ENCODE results near the gene SBK3. TPM values are rescaled to one million over a fixed set of nuclear protein-coding genes. Genes with fewer than 3 reads are reported as not detected.
A peak's percentile ranks its signal among the peaks of the same experiment; 100 is the strongest.

SBK3 gene
- total RNA-seq, 2 donors from 2014 or later = 0.48 to 1.4 TPM

- no peak overlapping the region for H3K9ac ChIP-seq (ENCODE audit: extremely low read depth, low read length, poor library complexity, severe bottlenecking)
- no peaks in the 10 kb centered on the region for H3K9me3 ChIP-seq (ENCODE audit: control insufficient read depth, low read length)
- peaks cover 3% of the 10 kb centered on the region for H3K4me1 Mint-ChIP-seq
- H3K27me3 Mint-ChIP-seq (ENCODE audit: insufficient read depth) = peaks cover 11% of the 10 kb centered on the region
- peaks cover 3% of the 10 kb centered on the region for H3K36me3 Mint-ChIP-seq (ENCODE audit: low read depth)
- no peak for TF ChIP-seq CTCF (conservative IDR thresholded peaks at IDR 0.05)
- no peak for DNase-seq
- 78 to 86% methylated on average over 18 to 22 of the region's 22 CpGs for WGBS, 2 experiments (ENCODE audit: insufficient coverage in 1 of 2, insufficient read length in 1 of 2)
- H3K4me3 ChIP-seq (ENCODE audit: low read length) = no peak overlapping the region
- H3K4me1 ChIP-seq (ENCODE audit: control insufficient read depth, insufficient read depth, low read length) = peaks cover 15% of the 10 kb centered on the region
- H3K9me3 Mint-ChIP-seq = no peaks in the 10 kb centered on the region
- H3K36me3 ChIP-seq (ENCODE audit: control insufficient read depth, insufficient read depth, low read length) = no peaks in the 10 kb centered on the region
- H3K27ac Mint-ChIP-seq = no peak overlapping the region
- no peak overlapping the region for H3K4me3 Mint-ChIP-seq
- H3K27me3 ChIP-seq (ENCODE audit: control insufficient read depth, insufficient read depth, low read length, poor library complexity, severe bottlenecking) = no peaks in the 10 kb centered on the region
- H3K27ac ChIP-seq (ENCODE audit: low read depth, low read length) = no peak overlapping the region
Measured at GRCh38 chr19:55527197-55528029, 17.9 kb downstream of the SBK3 start.

- peak; percentile 89 for DNase-seq
- no peaks in the 10 kb centered on the region for H3K27me3 ChIP-seq (ENCODE audit: control insufficient read depth, insufficient read depth, low read length, poor library complexity, severe bottlenecking)
- no peaks in the 10 kb centered on the region for H3K36me3 ChIP-seq (ENCODE audit: control insufficient read depth, insufficient read depth, low read length)
- Mint-ChIP-seq H3K9me3 (no peaks in the 10 kb centered on the region), H3K27ac (no peak overlapping the region), H3K27me3 (ENCODE audit: insufficient read depth) (peaks cover 11% of the 10 kb centered on the region), H3K4me1 (peaks cover 3% of the 10 kb centered on the region), H3K4me3 (peak overlapping the region; percentile 23), H3K36me3 (ENCODE audit: low read depth) (peaks cover 3% of the 10 kb centered on the region)
- H3K4me1 ChIP-seq (ENCODE audit: control insufficient read depth, insufficient read depth, low read length) = peaks cover 15% of the 10 kb centered on the region
- no peak overlapping the region for H3K4me3 ChIP-seq (ENCODE audit: low read length)
- H3K9me3 ChIP-seq (ENCODE audit: control insufficient read depth, low read length) = no peaks in the 10 kb centered on the region
- 58 to 68% methylated on average over 18 to 35 of the region's 35 CpGs for WGBS, 2 experiments (ENCODE audit: insufficient coverage in 1 of 2, insufficient read length in 1 of 2)
- TF ChIP-seq CTCF (conservative IDR thresholded peaks at IDR 0.05) = no peak
- no peak overlapping the region for H3K27ac ChIP-seq (ENCODE audit: low read depth, low read length)
- H3K9ac ChIP-seq (ENCODE audit: extremely low read depth, low read length, poor library complexity, severe bottlenecking) = peak overlapping the region; percentile 13
Measured at GRCh38 chr19:55526216-55527196, 18.8 kb downstream of the SBK3 start.

- H3K9me3 Mint-ChIP-seq = no peaks in the 10 kb centered on the region
- peaks cover 3% of the 10 kb centered on the region for H3K4me1 Mint-ChIP-seq
- Histone ChIP-seq H3K4me3 (ENCODE audit: low read length) (no peak overlapping the region), H3K9ac (ENCODE audit: extremely low read depth, low read length, poor library complexity, severe bottlenecking) (no peak overlapping the region), H3K4me1 (ENCODE audit: control insufficient read depth, insufficient read depth, low read length) (peaks cover 15% of the 10 kb centered on the region), H3K36me3 (ENCODE audit: control insufficient read depth, insufficient read depth, low read length) (no peaks in the 10 kb centered on the region), H3K27ac (ENCODE audit: low read depth, low read length) (no peak overlapping the region), H3K27me3 (ENCODE audit: control insufficient read depth, insufficient read depth, low read length, poor library complexity, severe bottlenecking) (no peaks in the 10 kb centered on the region), H3K9me3 (ENCODE audit: control insufficient read depth, low read length) (no peaks in the 10 kb centered on the region)
- H3K36me3 Mint-ChIP-seq (ENCODE audit: low read depth) = peaks cover 3% of the 10 kb centered on the region
- peaks cover 13% of the 10 kb centered on the region for H3K27me3 Mint-ChIP-seq (ENCODE audit: insufficient read depth)
- WGBS, 2 experiments (ENCODE audit: insufficient coverage in 1 of 2, insufficient read length in 1 of 2) = 61 to 68% methylated on average over 21 to 27 of the region's 29 CpGs
- no peak overlapping the region for H3K27ac Mint-ChIP-seq
- no peak for TF ChIP-seq CTCF (conservative IDR thresholded peaks at IDR 0.05)
- H3K4me3 Mint-ChIP-seq = peak overlapping the region; percentile 23
- DNase-seq = peak; percentile 92
Measured at GRCh38 chr19:55525289-55526101, 19.8 kb downstream of the SBK3 start.
